Activated naive CD8-positive, alpha-beta T cell treated with anti-CD3 and anti-CD28 coated beads for 36 hours (primary cell): ENCODE data around the gene ZBP1. TPM values are rescaled to one million over a fixed set of nuclear protein-coding genes. Genes with fewer than 3 reads are reported as not detected.

ENCODE experiments used
- DNase-seq: peaks from one replicate; pipeline ENCODE4 v3.0.0; 2021
- H3K27ac Mint-ChIP-seq: one replicate; pipeline ENCODE4 v1.8.0; 2022; ENCODE audit warnings: mild to moderate bottlenecking, moderate library complexity, mixed read lengths
- H3K27me3 Mint-ChIP-seq: one replicate; pipeline ENCODE4 v1.8.0; 2022; ENCODE audit warnings: mild to moderate bottlenecking, mixed read lengths
- H3K36me3 Mint-ChIP-seq: one replicate; pipeline ENCODE4 v1.8.0; 2021; ENCODE audit warnings: mild to moderate bottlenecking, mixed read lengths
- H3K4me1 Mint-ChIP-seq: one replicate; pipeline ENCODE4 v1.8.0; 2021; ENCODE audit warnings: mixed read lengths
- H3K4me3 Mint-ChIP-seq: one replicate; pipeline ENCODE4 v1.8.0; 2022; ENCODE audit warnings: mild to moderate bottlenecking, moderate library complexity, mixed read lengths
- H3K9me3 Mint-ChIP-seq: one replicate; pipeline ENCODE4 v1.8.0; 2022; ENCODE audit warnings: mixed read lengths
- total RNA-seq, 2 experiments: library from RNA; stranded (reverse); gene quantifications; one replicate each; pipeline ENCODE4 v1.2.3, GENCODE V29; 2021

Gene ZBP1
- total RNA-seq, 2 experiments from 2014 or later = 0.68 to 1.2 TPM

GRCh38 chr20:57660922-57661745 lies 40.9 kb upstream of the ZBP1 start:
- H3K36me3 Mint-ChIP-seq = no peaks in the 10 kb centered on the region
- no peaks in the 10 kb centered on the region for H3K27me3 Mint-ChIP-seq
- no peak overlapping the region for H3K27ac Mint-ChIP-seq
- H3K4me1 Mint-ChIP-seq = peaks cover 23% of the 10 kb centered on the region
- no peak overlapping the region for H3K4me3 Mint-ChIP-seq
- no peak for DNase-seq
- no peaks in the 10 kb centered on the region for H3K9me3 Mint-ChIP-seq

- Mint-ChIP-seq H3K27me3 (no peaks in the 10 kb centered on the region), H3K4me3 (no peak overlapping the region), H3K4me1 (peaks cover 23% of the 10 kb centered on the region), H3K27ac (no peak overlapping the region), H3K36me3 (no peaks in the 10 kb centered on the region), H3K9me3 (no peaks in the 10 kb centered on the region)
- DNase-seq = no peak
Observed at GRCh38 chr20:57660181-57660921, 40.1 kb upstream of the ZBP1 start.

- Mint-ChIP-seq H3K4me3 (no peak overlapping the region), H3K27ac (no peak overlapping the region), H3K36me3 (no peaks in the 10 kb centered on the region), H3K4me1 (peaks cover 23% of the 10 kb centered on the region), H3K9me3 (no peaks in the 10 kb centered on the region), H3K27me3 (no peaks in the 10 kb centered on the region)
- DNase-seq = no peak
Observed at GRCh38 chr20:57659517-57660180, 39.4 kb upstream of the ZBP1 start.

- Mint-ChIP-seq H3K27me3 (no peaks in the 10 kb centered on the region), H3K36me3 (no peaks in the 10 kb centered on the region), H3K4me1 (peaks cover 26% of the 10 kb centered on the region), H3K4me3 (no peak overlapping the region), H3K9me3 (no peaks in the 10 kb centered on the region), H3K27ac (no peak overlapping the region)
- DNase-seq = no peak
Observed at GRCh38 chr20:57658833-57659516, 38.7 kb upstream of the ZBP1 start.

GRCh38 chr20:57658447-57658832 lies 38.2 kb upstream of the ZBP1 start:
- Mint-ChIP-seq H3K36me3 (no peaks in the 10 kb centered on the region), H3K4me3 (peak overlapping the region; percentile 61), H3K9me3 (no peaks in the 10 kb centered on the region), H3K27me3 (no peaks in the 10 kb centered on the region), H3K4me1 (peaks cover 26% of the 10 kb centered on the region), H3K27ac (peak overlapping the region; percentile 88)
- DNase-seq = no peak

- Mint-ChIP-seq H3K36me3 (no peaks in the 10 kb centered on the region), H3K4me3 (peak overlapping the region; percentile 61), H3K27me3 (no peaks in the 10 kb centered on the region), H3K27ac (peak overlapping the region; percentile 88), H3K4me1 (peaks cover 26% of the 10 kb centered on the region), H3K9me3 (no peaks in the 10 kb centered on the region)
- DNase-seq = peak; percentile 51
Observed at GRCh38 chr20:57657535-57658446, 37.6 kb upstream of the ZBP1 start.

- H3K27me3 Mint-ChIP-seq = no peaks in the 10 kb centered on the region
- H3K27ac Mint-ChIP-seq = no peak overlapping the region
- no peaks in the 10 kb centered on the region for H3K36me3 Mint-ChIP-seq
- no peaks in the 10 kb centered on the region for H3K9me3 Mint-ChIP-seq
- no peak overlapping the region for H3K4me3 Mint-ChIP-seq
- DNase-seq = no peak
- H3K4me1 Mint-ChIP-seq = peaks cover 26% of the 10 kb centered on the region
Observed at GRCh38 chr20:57656821-57657534, 36.8 kb upstream of the ZBP1 start.

GRCh38 chr20:57656252-57656820 lies 36.1 kb upstream of the ZBP1 start:
- H3K4me3 Mint-ChIP-seq = no peak overlapping the region
- no peaks in the 10 kb centered on the region for H3K36me3 Mint-ChIP-seq
- no peak overlapping the region for H3K27ac Mint-ChIP-seq

GRCh38 chr20:57655809-57656155 lies 35.6 kb upstream of the ZBP1 start:
- no peak for DNase-seq
- no peaks in the 10 kb centered on the region for H3K27me3 Mint-ChIP-seq
- no peaks in the 10 kb centered on the region for H3K36me3 Mint-ChIP-seq
- no peak overlapping the region for H3K27ac Mint-ChIP-seq
- no peak overlapping the region for H3K4me3 Mint-ChIP-seq
- no peaks in the 10 kb centered on the region for H3K9me3 Mint-ChIP-seq
- peaks cover 26% of the 10 kb centered on the region for H3K4me1 Mint-ChIP-seq

More at GRCh38 chr20:57656252-57656820, 36.1 kb upstream of the ZBP1 start:
- H3K4me1 Mint-ChIP-seq = peaks cover 26% of the 10 kb centered on the region
- no peaks in the 10 kb centered on the region for H3K27me3 Mint-ChIP-seq
- DNase-seq = no peak
- H3K9me3 Mint-ChIP-seq = no peaks in the 10 kb centered on the region

GRCh38 chr20:57654998-57655808 lies 35.0 kb upstream of the ZBP1 start:
- H3K4me3 Mint-ChIP-seq = no peak overlapping the region
- no peak overlapping the region for H3K27ac Mint-ChIP-seq
- H3K4me1 Mint-ChIP-seq = peaks cover 26% of the 10 kb centered on the region
- DNase-seq = no peak
- no peaks in the 10 kb centered on the region for H3K9me3 Mint-ChIP-seq
- no peaks in the 10 kb centered on the region for H3K27me3 Mint-ChIP-seq
- no peaks in the 10 kb centered on the region for H3K36me3 Mint-ChIP-seq

- H3K36me3 Mint-ChIP-seq = no peaks in the 10 kb centered on the region
- H3K9me3 Mint-ChIP-seq = no peaks in the 10 kb centered on the region
- H3K4me3 Mint-ChIP-seq = no peak overlapping the region
- H3K4me1 Mint-ChIP-seq = peaks cover 24% of the 10 kb centered on the region
- H3K27ac Mint-ChIP-seq = no peak overlapping the region
- H3K27me3 Mint-ChIP-seq = no peaks in the 10 kb centered on the region
- peak; percentile 60 for DNase-seq
Observed at GRCh38 chr20:57654363-57654997, 34.3 kb upstream of the ZBP1 start.

GRCh38 chr20:57653910-57654309 lies 33.7 kb upstream of the ZBP1 start:
- no peak for DNase-seq
- Mint-ChIP-seq H3K4me3 (no peak overlapping the region), H3K27ac (no peak overlapping the region), H3K27me3 (no peaks in the 10 kb centered on the region), H3K4me1 (peaks cover 18% of the 10 kb centered on the region), H3K36me3 (no peaks in the 10 kb centered on the region), H3K9me3 (no peaks in the 10 kb centered on the region)
